ENCODE measurements around the gene HEXB.

- TF ChIP-seq CTCF (IDR thresholded peaks at IDR 0.05): no peak
- TF ChIP-seq POLR2A (IDR thresholded peaks at IDR 0.05): no peak
- TF ChIP-seq EP300 (IDR thresholded peaks at IDR 0.05): no peak
Measured at GRCh38 chr5:74766418-74766848, 81.4 kb downstream of the HEXB start.

Measured in ovary (tissue), 3 donors.